ENCODE results near the gene TBX19.

The TBX19 gene

DNA sequence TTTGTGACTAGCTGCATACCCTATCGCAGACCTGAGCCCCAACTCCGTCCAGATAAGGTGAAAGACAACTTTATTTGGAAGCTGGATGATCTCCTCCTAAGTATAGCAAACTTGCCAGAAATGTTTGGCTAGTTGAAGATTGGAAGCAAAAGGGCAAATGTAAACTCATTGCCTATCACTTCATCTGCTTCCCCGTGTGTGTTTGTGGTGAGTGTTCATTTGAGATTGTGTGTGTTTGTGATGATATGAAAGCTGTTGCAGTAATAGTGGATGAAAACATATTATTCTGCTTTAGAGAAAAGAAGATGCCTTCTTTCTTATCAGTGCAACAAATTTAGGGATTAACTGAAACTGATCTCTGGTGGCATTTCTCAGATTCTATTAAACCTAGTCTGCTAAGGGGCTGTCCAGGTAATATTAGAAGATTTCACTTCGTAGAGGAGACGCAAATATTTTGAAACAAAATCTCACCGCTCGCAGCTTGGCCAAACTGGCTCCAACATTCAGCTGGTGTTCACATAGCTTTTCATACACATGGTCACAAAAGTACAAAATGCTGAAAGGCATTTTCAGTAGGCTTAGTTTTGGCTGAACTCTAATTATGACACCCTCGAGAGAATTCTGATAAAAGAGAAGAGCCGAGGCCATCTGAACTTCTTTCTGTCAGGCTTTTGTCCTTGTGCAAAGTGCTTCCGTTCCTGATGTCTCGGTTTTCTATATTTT lies 1.1 kb downstream of the TBX19 start:
- DNase-seq (ENCODE audit: low read depth): no peak

GRCh38 chr1:168285521-168285790 lies 4.8 kb downstream of the TBX19 start:
- DNase-seq (ENCODE audit: low read depth): no peak

DNA sequence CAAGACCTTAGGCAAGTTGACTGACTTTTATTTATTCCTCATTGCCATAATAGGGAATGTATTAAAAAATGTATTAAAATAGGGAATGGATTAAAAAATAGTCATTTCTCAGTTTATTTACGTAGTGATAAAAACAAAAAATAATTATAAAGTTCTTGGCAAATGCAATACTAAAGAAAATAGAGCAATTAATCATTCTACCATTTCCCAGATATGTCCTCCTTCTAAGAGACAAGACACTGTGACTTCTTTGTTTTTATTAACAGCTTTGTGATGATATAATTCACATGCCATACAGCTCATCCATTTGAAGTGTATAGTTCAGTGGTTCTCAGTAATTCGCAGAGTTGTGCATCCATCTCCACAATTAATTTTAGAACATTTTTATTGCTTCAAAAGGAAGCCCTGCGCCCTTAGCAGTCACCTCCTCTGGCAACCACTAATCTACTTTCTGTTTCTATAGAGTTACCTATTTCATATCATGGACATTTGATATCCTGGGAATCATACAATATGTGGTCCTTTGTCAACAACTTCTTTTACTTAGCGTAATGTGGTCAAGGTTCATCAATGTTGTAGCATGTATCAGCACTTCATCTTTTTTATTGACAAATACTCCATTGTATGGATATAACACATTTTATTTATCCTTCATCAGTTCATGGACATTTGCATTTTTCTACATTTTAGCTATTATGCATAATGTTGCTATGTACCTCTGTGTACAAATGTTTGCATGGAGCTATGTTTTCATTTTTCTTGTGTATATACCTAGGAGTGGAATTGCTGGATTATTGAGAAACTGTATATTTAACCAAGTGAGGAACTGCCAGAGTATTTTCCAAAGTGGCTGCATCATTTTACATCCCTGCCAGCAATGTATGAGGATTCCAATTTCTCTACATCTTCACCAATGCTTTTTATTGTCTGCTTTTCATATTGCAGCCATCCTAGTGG lies 5.6 kb downstream of the TBX19 start:
- DNase-seq (ENCODE audit: low read depth): no peak

- no peak for DNase-seq (ENCODE audit: low read depth)
Observed at GRCh38 chr1:168287237-168287664, 6.6 kb downstream of the TBX19 start.

GRCh38 chr1:168288311-168289052 lies 7.8 kb downstream of the TBX19 start:
- no peak for DNase-seq (ENCODE audit: low read depth)

- DNase-seq (ENCODE audit: low read depth): no peak
Observed at GRCh38 chr1:168291222-168291837, 10.7 kb downstream of the TBX19 start.

DNA sequence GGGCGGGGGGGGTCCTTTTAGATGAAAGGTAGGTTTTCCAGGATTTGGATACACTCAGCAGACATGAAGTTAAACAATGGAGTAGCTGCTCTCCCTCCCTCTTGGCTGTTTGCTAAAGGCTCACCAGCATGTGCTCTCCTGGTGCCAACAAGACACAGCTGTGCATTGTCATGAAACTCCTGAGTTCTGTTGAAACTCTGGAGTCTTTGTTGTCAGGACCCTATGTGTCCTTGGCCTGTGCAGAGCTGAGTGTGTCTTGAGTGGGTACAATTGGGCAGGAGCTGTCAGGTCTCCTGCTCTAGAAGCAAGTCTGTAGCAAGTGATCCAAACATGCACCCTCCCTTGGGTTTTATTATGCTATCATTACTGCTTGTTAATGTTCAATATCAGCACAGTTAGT lies 12.7 kb downstream of the TBX19 start:
- DNase-seq (ENCODE audit: low read depth): no peak

DNA sequence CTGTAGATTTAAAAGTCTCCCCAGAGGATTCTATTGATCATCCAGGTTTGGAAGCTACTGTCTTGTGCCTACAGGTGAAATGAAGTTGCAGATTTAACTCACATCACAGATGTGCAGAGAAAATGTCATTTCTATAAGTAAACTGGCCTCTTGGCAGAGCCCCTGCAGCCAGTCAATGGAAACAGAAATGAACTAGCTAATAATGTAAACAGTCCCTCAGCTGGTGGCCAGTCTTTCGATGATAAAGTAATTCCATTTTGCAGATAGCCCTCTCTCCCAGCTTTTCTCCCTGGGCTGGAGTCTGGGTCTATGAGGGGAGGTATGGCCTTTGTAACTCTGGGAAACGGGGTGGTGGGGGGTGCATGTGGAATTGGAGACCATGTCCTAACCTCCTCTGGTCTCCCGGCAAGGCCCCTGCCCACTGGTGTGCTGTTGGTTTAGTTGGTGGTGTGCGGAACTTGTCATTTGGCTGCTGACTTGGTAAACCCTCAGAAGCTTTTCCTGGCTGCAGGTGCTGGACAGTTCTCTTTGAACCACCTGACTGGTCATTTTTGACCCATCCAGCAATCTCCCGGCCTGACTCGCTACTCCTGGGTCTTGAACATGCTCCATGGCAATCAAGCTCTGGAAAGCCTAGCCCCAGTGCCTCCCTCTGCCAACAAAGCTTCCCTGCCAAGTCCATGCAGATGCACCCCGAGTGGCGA lies 14.9 kb downstream of the TBX19 start:
- DNase-seq (ENCODE audit: low read depth): no peak

DNA sequence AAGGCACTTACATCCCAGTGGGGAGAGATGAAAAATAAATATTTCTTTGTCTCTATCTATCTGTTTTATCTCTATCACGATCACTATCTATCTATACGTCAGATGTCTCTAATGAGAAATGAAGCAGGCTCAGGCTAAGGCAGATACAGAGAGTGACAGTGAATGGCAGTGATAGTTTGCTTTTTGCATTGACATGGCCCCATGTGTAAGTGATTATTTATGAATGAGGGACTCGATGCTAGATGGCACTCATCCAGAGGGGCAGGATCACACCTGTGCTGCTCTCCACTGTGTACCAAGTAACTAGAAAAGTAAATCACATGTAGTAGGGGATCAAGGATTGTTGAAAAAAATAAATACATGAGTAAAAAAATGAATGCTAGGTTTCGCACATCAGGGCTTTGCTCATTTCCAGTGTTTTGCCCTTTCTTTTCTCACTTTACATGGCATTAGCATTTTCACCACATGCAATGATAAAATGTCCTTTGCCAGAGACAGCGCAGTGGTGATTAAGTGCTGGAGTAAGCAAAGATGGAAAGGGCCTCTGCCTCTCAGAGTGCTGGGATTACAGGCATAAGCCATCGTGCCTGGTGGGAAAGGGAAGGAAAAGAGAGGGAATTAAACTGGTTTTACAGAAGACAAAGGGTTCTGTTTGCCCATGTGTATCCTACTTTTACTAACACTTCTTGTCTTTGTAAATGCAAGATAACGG lies 16.5 kb downstream of the TBX19 start:
- no peak for DNase-seq (ENCODE audit: low read depth)

GRCh38 chr1:168298446-168298845 lies 17.8 kb downstream of the TBX19 start:
- DNase-seq (ENCODE audit: low read depth): no peak

- DNase-seq (ENCODE audit: low read depth): no peak
Observed at GRCh38 chr1:168300626-168301025, 19.9 kb downstream of the TBX19 start.

DNA sequence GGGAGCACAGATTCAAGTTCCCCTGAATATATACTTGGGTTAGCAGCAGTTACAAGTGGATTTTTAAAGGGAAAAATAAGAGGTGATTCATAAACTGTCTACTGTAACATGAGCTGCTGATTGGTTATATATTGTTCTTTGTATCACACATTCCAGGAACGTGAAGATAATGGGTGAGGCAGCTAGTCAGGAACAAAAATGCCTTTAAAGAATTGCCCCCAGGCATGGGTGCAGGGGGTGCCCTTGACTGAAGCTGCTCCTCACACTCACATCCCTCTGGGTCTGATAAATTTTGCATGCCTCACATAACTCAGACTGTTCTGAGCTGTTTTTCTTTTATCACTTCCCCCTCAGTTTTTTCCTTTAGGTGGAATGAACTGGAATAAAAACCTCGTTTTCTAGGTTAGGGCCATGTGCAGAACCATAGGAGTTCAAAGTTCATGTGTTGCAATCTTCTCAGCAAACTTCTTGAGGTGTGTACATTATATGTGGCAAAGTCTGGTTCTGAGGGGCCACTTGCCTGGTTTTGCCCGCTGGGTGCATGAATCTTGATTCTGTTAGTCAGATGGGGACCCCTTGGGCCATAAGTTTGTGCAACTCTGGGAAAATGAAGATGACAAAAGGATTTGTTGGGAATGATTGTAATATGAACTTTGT lies 21.1 kb downstream of the TBX19 start:
- no peak for DNase-seq (ENCODE audit: low read depth)

DNA sequence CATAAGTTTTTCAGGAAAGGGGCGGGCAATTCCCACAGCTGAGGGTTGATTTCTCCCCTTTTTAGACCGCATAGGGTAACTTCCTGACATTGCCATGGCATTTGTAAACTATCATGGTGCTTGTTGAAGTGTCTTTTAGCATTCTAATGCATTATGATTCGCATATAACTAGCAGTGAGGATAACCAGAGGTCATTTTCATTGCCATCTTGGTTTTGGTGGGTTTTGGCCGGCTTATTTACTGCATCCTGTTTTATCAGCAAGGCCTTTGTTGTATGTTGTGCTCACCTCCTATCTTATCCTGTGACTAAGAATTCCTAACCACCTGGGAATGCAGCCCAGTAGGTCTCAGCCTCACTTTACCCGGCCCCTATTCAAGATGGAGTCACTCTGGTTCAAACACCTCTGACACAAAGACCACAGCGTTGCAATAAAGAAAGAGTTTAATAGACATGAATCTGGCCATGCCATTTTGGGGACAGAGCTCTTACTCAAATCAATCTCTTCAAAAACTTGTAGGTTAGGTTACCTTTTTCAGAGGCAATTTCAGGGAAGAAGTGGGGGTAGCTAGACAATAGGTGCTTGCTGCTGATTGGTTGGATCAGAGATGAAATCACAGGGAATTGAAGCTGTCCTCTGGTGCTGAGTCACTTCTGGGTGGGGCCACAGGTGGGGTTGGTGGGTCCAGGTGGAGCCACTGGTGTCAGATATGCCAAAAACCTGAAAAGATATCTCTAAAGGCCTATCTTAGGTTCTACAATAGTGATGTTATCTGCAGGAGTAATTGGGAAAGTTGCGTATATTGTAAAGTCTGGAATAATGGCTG lies 23.3 kb downstream of the TBX19 start:
- DNase-seq (ENCODE audit: low read depth): no peak

DNA sequence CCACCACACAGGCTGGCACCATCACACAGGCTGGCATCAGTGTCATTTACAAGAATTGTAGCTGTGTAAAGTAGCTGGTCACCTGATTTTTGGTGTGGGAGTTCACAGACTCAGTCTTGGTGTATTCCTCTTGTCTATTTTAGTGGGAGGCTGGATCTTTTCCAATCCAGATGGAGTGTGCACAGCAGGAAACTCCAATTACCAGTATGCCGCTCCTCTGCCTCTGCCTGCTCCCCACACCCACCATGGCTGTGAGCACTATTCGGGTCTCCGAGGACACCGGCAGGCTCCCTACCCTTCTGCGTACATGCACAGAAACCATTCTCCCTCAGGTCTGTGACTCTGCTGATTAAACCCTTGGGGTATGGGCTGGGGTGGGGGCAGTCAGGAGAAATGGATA lies 24.2 kb downstream of the TBX19 start:
- DNase-seq (ENCODE audit: low read depth): no peak

DNA sequence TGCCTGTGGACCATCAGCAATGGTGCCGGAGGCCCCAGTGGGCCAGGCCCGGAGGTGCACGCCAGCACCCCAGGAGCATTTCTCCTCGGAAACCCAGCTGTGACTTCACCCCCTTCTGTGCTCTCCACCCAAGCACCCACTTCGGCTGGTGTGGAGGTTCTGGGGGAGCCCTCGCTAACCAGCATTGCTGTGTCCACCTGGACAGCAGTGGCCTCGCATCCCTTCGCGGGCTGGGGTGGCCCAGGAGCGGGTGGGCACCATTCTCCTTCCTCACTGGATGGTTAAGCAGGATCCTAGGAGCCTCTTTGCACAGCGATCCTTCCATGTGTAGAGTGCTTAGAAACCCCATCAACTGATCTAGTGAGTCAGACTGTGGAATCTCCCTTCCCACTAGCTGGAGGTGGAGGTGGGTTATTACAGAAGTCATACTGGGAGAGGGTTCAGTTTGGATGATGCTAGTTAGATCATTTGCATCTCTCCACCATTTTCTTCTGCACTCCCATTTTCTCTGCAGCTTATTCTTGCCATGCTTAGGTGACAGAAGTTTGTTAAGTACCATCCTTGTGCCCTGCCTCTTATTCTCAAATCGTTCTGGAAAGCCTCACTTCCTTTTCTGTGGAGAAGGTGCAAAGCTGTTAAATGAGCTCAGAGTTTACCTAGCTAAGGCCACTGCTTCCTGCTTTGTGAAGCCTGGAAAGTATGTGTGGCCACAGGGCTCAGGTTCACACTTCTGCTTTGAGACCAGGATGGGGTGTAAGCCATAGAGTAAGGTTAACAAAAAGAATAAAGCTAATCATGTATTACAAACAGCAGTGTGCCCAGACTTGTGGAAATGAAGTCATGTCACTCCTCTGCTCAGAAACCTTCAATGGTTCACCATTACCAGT lies 32.3 kb downstream of the TBX19 start:
- DNase-seq (ENCODE audit: low read depth): no peak

GRCh38 chr1:168316142-168316541 lies 35.5 kb downstream of the TBX19 start:
- DNase-seq (ENCODE audit: low read depth): no peak

GRCh38 chr1:168317309-168317708 lies 36.6 kb downstream of the TBX19 start:
- DNase-seq (ENCODE audit: low read depth): no peak

- no peak for DNase-seq (ENCODE audit: low read depth)
Observed at GRCh38 chr1:168319691-168320090, 39.0 kb downstream of the TBX19 start.

- DNase-seq (ENCODE audit: low read depth): no peak
Observed at GRCh38 chr1:168320149-168320548, 39.5 kb downstream of the TBX19 start.
